Left lung (tissue), 10 donors: ENCODE measurements around the gene PROKR2. TPM values are rescaled to one million over a fixed set of nuclear protein-coding genes. Genes with fewer than 3 reads are reported as not detected.

ENCODE experiments used
- ATAC-seq: fragments of 200-7000 bp; cut with Tn5 transposase; one replicate; pipeline ENCODE4 v1.9.1; 2020; ENCODE audit warnings: moderate library complexity
- DNase-seq, 4 donors: peaks; one replicate each; pipeline ENCODE4 v3.0.0-alpha.2; 2013 to 2020
- H3K27ac ChIP-seq, 2 donors: fragments of 200-600 bp; sonication (generic) in 1 of 2; one replicate each; pipeline versions ENCODE4 v1.5.0 to v1.8.0; 2020 to 2021
- H3K27me3 ChIP-seq, 2 donors: fragments of 200-600 bp; sonication (generic) in 1 of 2; one replicate each; pipeline versions ENCODE4 v1.5.0 to v1.8.0; 2020 to 2021
- H3K36me3 ChIP-seq, 2 donors: fragments of 200-600 bp; sonication (generic) in 1 of 2; one replicate each; pipeline versions ENCODE4 v1.5.0 to v1.8.0; 2020 to 2021
- H3K4me1 ChIP-seq, 2 donors: fragments of 200-600 bp; one replicate each; pipeline ENCODE4 v1.8.0; 2021
- H3K4me3 ChIP-seq, 2 donors: fragments of 200-600 bp; sonication (generic) in 1 of 2; one replicate each; pipeline versions ENCODE4 v1.5.0 to v1.8.0; 2020 to 2021; ENCODE audit warnings: mild to moderate bottlenecking in 1 of 2
- H3K9me3 ChIP-seq, 2 donors: fragments of 200-600 bp; sonication (generic) in 1 of 2; one replicate each; pipeline versions ENCODE4 v1.5.0 to v1.8.0; 2020 to 2021
- intact Hi-C, 2 donors: fragments of 100-400 bp; cut with DNase I; formaldehyde crosslinking; loops; one replicate each; pipeline versions ENCODE4 v1.11.2 to v1.14.2; 2022
- polyA plus RNA-seq, 6 donors: library from polyadenylated mRNA; unstranded; fragments of 120-200 nt; gene quantifications; one replicate each; pipeline ENCODE4 v1.2.1, GENCODE V29; 2013; ENCODE audit not compliant: insufficient read length in 6 of 6
- total RNA-seq, 2 donors: library from RNA; stranded (reverse); fragmentation: NEBNext Ultra II Directional; extraction: Animal tissue kit (Norgen Biotek cat#: 25700); gene quantifications; one replicate each; pipeline ENCODE4 v1.2.1, GENCODE V29; 2021
- TF ChIP-seq, protein P1 (sequence below), 2 donors: fragments of 200-600 bp; sonication (generic) in 1 of 2; IDR thresholded peaks; one replicate each; pipeline versions ENCODE4 v1.5.0 to v1.8.0; 2021; ENCODE audit warnings: antibody characterized with exemption in 2 of 2
- donor health status: DM: no; HTN: yes; CAD: no.
- donor health status: DM: no; HTN: no; CAD: no.

Gene PROKR2
- total and polyA plus RNA-seq, 8 donors = not detected

DNA sequence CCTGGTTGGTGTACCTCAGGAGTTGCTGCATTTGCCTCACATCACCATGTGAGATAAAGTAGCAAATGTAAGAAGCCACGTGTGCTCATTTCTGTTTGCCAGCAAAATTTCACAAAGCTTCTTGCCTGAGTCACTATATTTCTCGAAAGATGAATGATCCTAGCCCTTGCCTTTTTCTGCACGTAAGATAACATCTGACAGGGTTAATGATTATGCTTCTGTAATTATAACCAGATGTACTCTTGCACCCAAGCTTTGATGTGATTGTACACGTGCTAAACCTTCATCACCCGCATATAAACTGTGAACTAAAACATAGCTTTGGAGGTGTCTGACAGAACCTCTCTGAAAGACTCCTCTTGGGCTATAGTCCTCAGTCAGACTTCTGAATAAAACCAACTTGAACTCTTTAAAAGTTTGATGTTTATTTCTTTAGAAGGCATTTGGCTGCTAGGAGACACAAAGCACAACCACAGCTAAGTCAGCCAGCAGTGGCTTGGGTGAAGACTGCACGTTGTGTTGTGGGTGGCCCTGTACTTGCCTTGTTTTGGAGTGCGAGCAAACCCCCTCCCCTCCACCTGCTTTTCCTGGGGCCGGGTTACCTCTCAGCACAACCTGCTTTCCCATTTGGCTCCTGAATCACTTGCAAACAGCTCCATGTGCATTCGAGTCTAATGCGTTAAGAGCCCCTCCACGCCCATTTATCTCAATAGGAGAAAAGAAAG is 19.3 kb downstream of the PROKR2 start:
- TF ChIP-seq, protein P1, sequence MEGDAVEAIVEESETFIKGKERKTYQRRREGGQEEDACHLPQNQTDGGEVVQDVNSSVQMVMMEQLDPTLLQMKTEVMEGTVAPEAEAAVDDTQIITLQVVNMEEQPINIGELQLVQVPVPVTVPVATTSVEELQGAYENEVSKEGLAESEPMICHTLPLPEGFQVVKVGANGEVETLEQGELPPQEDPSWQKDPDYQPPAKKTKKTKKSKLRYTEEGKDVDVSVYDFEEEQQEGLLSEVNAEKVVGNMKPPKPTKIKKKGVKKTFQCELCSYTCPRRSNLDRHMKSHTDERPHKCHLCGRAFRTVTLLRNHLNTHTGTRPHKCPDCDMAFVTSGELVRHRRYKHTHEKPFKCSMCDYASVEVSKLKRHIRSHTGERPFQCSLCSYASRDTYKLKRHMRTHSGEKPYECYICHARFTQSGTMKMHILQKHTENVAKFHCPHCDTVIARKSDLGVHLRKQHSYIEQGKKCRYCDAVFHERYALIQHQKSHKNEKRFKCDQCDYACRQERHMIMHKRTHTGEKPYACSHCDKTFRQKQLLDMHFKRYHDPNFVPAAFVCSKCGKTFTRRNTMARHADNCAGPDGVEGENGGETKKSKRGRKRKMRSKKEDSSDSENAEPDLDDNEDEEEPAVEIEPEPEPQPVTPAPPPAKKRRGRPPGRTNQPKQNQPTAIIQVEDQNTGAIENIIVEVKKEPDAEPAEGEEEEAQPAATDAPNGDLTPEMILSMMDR (IDR thresholded peaks at IDR 0.05) = no peak
- no peaks in the 10 kb centered on the region for H3K4me1 ChIP-seq
- DNase-seq (no peak), ATAC-seq (no peak)
- H3K27me3 ChIP-seq = peaks cover 0 to 13% of the 10 kb centered on the region in 2 donors
- no peak overlapping the region for H3K27ac ChIP-seq
- H3K9me3 ChIP-seq = no peaks in the 10 kb centered on the region
- H3K36me3 ChIP-seq = no peaks in the 10 kb centered on the region
- no peak overlapping the region for H3K4me3 ChIP-seq
- intact Hi-C loops = no loop called here

DNA sequence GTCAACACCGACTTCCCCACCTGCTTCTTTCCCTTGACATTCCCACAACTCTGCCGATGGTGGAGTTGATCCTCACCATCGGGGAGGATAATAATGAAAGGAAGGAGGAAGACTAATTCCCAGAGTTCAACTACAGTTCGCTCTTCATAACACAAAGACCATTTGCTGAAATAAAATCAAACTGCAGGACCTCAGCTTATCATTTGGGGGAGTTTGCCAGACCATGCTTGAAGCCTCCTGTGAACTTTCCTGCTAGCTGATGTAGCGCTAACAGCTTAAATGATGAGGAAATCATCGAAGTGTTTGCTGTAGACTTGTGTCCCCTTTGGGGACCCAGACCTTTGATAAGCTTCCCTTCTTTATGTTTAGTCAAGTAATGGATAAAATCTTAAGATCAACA is 26.2 kb downstream of the PROKR2 start:
- DNase-seq (no peak), ATAC-seq (no peak)
- Histone ChIP-seq H3K36me3 (no peaks in the 10 kb centered on the region), H3K27me3 (no peaks in the 10 kb centered on the region), H3K9me3 (peaks cover 0 to 3% of the 10 kb centered on the region in 2 donors), H3K4me1 (no peaks in the 10 kb centered on the region), H3K27ac (no peak overlapping the region), H3K4me3 (no peak overlapping the region)
- TF ChIP-seq, protein P1 (IDR thresholded peaks at IDR 0.05) = no peak
- intact Hi-C loops = no loop called here

DNA sequence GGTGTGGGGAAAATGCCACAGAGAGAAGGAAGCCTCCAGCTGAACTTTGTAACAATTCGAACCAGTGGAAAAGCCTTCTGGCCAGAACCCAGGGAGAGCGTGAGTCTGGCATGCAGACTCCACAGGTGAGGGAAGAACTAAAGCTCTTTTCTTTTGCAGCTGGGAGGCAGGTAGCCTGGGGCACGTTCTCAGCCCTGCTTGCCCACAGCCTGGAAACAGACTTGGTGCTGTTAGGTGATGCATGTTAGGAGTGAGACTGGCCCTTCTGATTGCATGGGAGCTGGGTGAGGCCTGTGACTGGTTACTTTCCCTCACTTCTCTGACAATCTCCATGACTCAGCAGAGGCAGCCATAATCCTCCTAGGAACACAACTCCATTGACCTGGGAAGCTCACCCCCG is 34.2 kb downstream of the PROKR2 start:
- no peaks in the 10 kb centered on the region for H3K4me1 ChIP-seq
- no peak for DNase-seq
- no peak overlapping the region for H3K27ac ChIP-seq
- ATAC-seq = no peak
- H3K9me3 ChIP-seq = peaks cover 0 to 5% of the 10 kb centered on the region in 2 donors
- no peaks in the 10 kb centered on the region for H3K36me3 ChIP-seq
- TF ChIP-seq, protein P1 (IDR thresholded peaks at IDR 0.05) = no peak
- no peak overlapping the region for H3K4me3 ChIP-seq
- intact Hi-C loops = no loop called here
- peaks cover 0 to 15% of the 10 kb centered on the region in 2 donors for H3K27me3 ChIP-seq

DNA sequence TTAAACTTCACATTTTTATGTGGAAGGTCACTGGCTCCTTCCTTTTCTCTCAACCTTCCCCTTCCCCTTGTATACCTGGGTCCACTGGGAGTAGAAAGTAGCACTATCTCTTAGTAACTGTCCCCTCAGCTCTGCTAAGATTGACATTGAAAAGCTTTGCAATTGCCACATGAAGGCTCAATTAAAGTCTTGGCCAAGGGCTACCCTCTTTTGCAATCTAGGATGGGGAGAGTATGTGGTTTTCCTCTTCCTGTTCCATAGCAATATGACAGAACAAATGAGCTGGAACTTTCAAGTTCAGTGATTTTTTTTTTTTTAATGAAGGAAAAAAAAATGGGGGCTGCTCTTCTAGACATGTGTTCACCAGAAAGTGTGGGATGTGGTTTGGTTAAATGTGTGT is 37.1 kb downstream of the PROKR2 start:
- Histone ChIP-seq H3K27me3 (peaks cover 0 to 15% of the 10 kb centered on the region in 2 donors), H3K4me3 (no peak overlapping the region), H3K27ac (no peak overlapping the region), H3K9me3 (peaks cover 0 to 2% of the 10 kb centered on the region in 2 donors), H3K4me1 (no peaks in the 10 kb centered on the region), H3K36me3 (no peaks in the 10 kb centered on the region)
- no peak for ATAC-seq
- intact Hi-C loops = no loop called here
- no peak for DNase-seq
- TF ChIP-seq, protein P1 (IDR thresholded peaks at IDR 0.05) = no peak

DNA sequence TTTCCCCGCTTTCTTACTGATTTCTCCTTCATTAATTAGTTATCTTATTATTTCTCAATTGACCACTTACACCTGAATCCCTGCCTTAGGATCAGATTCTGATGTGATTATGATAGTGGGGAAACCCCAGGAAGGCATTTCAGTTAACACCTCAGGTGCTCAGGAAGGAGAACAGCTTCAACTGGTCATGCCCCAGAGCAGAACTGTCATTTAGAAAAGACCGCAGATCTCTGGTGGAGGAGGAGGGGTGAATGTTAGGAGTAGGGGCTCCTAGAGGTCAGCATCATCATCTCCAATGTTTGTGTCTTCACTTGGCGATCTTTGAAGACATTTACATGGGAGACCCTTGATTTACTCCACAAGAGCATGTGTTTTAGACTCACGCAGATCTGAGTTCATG is 44.5 kb downstream of the PROKR2 start:
- no peak overlapping the region for H3K4me3 ChIP-seq
- H3K36me3 ChIP-seq = no peaks in the 10 kb centered on the region
- H3K4me1 ChIP-seq = no peaks in the 10 kb centered on the region
- ATAC-seq (no peak), DNase-seq (no peak)
- intact Hi-C loops = no loop called here
- TF ChIP-seq, protein P1 (IDR thresholded peaks at IDR 0.05) = no peak
- no peaks in the 10 kb centered on the region for H3K27me3 ChIP-seq
- H3K9me3 ChIP-seq = no peaks in the 10 kb centered on the region
- H3K27ac ChIP-seq = no peak overlapping the region
